Lower leg skin (tissue), 3 donors: ENCODE data around the gene EXOSC9.

Experiments
- CTCF ChIP-seq, 3 donors: fragments of 450-650 bp; IDR thresholded peaks; one replicate each; pipeline ENCODE4 v1.5.1; 2016; ENCODE audit warnings: antibody characterized with exemption in 3 of 3, mild to moderate bottlenecking in 3 of 3, moderate library complexity in 2 of 3
- POLR2A ChIP-seq, 2 donors: fragments of 450-650 bp; IDR thresholded peaks; one replicate each; pipeline ENCODE4 v1.6.1; 2016 to 2017; ENCODE audit warnings: antibody characterized with exemption in 2 of 2, mild to moderate bottlenecking in 1 of 2, moderate library complexity in 1 of 2

- TF ChIP-seq CTCF (IDR thresholded peaks at IDR 0.05) (no peak), POLR2A (IDR thresholded peaks at IDR 0.05) (no peak)
Measured at GRCh38 chr4:121851354-121851753, 50.2 kb downstream of the EXOSC9 start.
